Raji (cell line): ENCODE results near the gene TMEFF2.

Experiments
- POLR2A ChIP-seq: IDR thresholded peaks from 2 replicates; pipeline ENCODE4 v1.6.1; 2011; ENCODE audit warnings: low read depth, low read length, control low read depth; ENCODE audit not compliant: insufficient read depth

Gene TMEFF2

GRCh38 chr2:192026059-192026824, 168.5 kb downstream of the TMEFF2 start:
- TF ChIP-seq POLR2A, result no peak

GRCh38 chr2:192025637-192026036, 169.1 kb downstream of the TMEFF2 start:
- TF ChIP-seq POLR2A, result no peak

GRCh38 chr2:192023006-192023405, 171.7 kb downstream of the TMEFF2 start:
- no peak for TF ChIP-seq POLR2A

GRCh38 chr2:192017844-192018243, 176.9 kb downstream of the TMEFF2 start:
- TF ChIP-seq POLR2A, result no peak

GRCh38 chr2:192016265-192016664, 178.5 kb downstream of the TMEFF2 start:
- TF ChIP-seq POLR2A, result no peak

GRCh38 chr2:192013211-192013610, 181.5 kb downstream of the TMEFF2 start:
- TF ChIP-seq POLR2A, result no peak

- no peak for TF ChIP-seq POLR2A
Observed at GRCh38 chr2:192011196-192011595, 183.5 kb downstream of the TMEFF2 start.

GRCh38 chr2:192010073-192010472, 184.7 kb downstream of the TMEFF2 start:
- no peak for TF ChIP-seq POLR2A

- TF ChIP-seq POLR2A, result no peak
Observed at GRCh38 chr2:192007581-192008228, 187.0 kb downstream of the TMEFF2 start.

GRCh38 chr2:192005211-192005610, 189.5 kb downstream of the TMEFF2 start:
- TF ChIP-seq POLR2A, result no peak

- TF ChIP-seq POLR2A, result no peak
Observed at GRCh38 chr2:192004188-192004963, 190.4 kb downstream of the TMEFF2 start.

GRCh38 chr2:192002418-192002817, 192.3 kb downstream of the TMEFF2 start:
- TF ChIP-seq POLR2A, result no peak

- no peak for TF ChIP-seq POLR2A
Observed at GRCh38 chr2:192000196-192000980, 194.3 kb downstream of the TMEFF2 start.

- TF ChIP-seq POLR2A, result no peak
Observed at GRCh38 chr2:191999101-191999841, 195.5 kb downstream of the TMEFF2 start.

- TF ChIP-seq POLR2A, result no peak
Observed at GRCh38 chr2:191995285-191995684, 199.4 kb downstream of the TMEFF2 start.

GRCh38 chr2:191994749-191995148, 200.0 kb downstream of the TMEFF2 start:
- no peak for TF ChIP-seq POLR2A
